ENCODE results near the gene SLC45A2.

DNA sequence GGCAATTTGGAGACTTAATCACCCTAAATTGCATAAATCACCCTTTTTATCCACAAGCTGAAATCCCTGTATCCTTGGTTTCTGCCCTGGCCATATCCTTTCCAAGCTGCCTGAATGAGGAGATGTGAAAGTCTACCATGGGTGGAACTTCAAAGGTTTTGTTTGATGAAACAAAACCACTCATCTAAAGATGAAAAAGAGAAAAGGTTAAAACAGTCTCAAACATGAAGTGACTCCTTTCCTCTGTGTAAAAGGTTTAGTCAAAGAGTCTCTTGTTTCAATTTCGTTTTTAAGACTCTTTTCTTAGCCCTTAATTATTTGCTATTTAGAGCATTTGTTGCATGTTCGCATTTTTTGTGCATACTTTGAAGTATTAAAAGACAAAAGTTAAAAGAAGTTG, 11.2 kb downstream of the SLC45A2 start:
- TF ChIP-seq PKNOX1 (IDR thresholded peaks at IDR 0.05) (no peak), FOXM1 (IDR thresholded peaks at IDR 0.05; ENCODE audit: borderline replicate concordance) (no peak), NFRKB (IDR thresholded peaks at IDR 0.05) (no peak), FOXA1 (IDR thresholded peaks at IDR 0.05) (no peak), SUZ12 (IDR thresholded peaks at IDR 0.05) (no peak), ZNF384 (IDR thresholded peaks at IDR 0.05) (no peak), BHLHE40 (IDR thresholded peaks at IDR 0.05; ENCODE audit: borderline replicate concordance) (no peak), FOXK2 (IDR thresholded peaks at IDR 0.05) (no peak), SP1 (IDR thresholded peaks at IDR 0.05) (no peak), TARDBP (IDR thresholded peaks at IDR 0.05) (no peak), ELF4 (IDR thresholded peaks at IDR 0.05) (no peak), CTBP1 (IDR thresholded peaks at IDR 0.05; ENCODE audit: borderline replicate concordance) (no peak), L3MBTL2 (conservative IDR thresholded peaks at IDR 0.05) (no peak)

Data from HEK293T (cell line).